H9 (cell line): Measurements from ENCODE around the gene B9D1. TPM values are rescaled to one million over a fixed set of nuclear protein-coding genes. Genes with fewer than 3 reads are reported as not detected.

ENCODE experiments used
- DNase-seq: peaks from one replicate; pipeline ENCODE4 v3.0.0-alpha.2; 2017
- H2AFZ ChIP-seq: one replicate; pipeline ENCODE4 v1.6.1; 2013; ENCODE audit warnings: mild to moderate bottlenecking, low read length, control low read depth, moderate library complexity
- H2AK5ac ChIP-seq: 2 replicates; pipeline ENCODE4 v1.6.1; 2013; ENCODE audit warnings: low read length, control low read depth, mixed read lengths; ENCODE audit not compliant: insufficient read length
- H2BK120ac ChIP-seq: one replicate; pipeline ENCODE4 v1.6.1; 2013; ENCODE audit warnings: low read depth, mild to moderate bottlenecking, low read length, control low read depth, inconsistent platforms; ENCODE audit not compliant: poor library complexity, severe bottlenecking
- H2BK12ac ChIP-seq: 2 replicates; pipeline ENCODE4 v1.6.1; 2013; ENCODE audit warnings: low read length, control low read depth, mixed read lengths, low read depth; ENCODE audit not compliant: insufficient read length
- H2BK15ac ChIP-seq: 2 replicates; pipeline ENCODE4 v1.6.1; 2013; ENCODE audit warnings: low read depth, low read length, control low read depth
- H2BK20ac ChIP-seq: one replicate; pipeline ENCODE4 v1.6.1; 2013; ENCODE audit warnings: low read depth, mild to moderate bottlenecking, low read length, control low read depth, inconsistent platforms; ENCODE audit not compliant: poor library complexity, severe bottlenecking
- H2BK5ac ChIP-seq: 2 replicates; pipeline ENCODE4 v1.6.1; 2013; ENCODE audit warnings: low read length, control low read depth, mixed read lengths; ENCODE audit not compliant: insufficient read length
- H3K14ac ChIP-seq: 2 replicates; pipeline ENCODE4 v1.6.1; 2013; ENCODE audit warnings: low read length, control low read depth; ENCODE audit not compliant: insufficient read depth
- H3K18ac ChIP-seq: 2 replicates; pipeline ENCODE4 v1.6.1; 2013; ENCODE audit warnings: low read depth, mild to moderate bottlenecking, mixed read lengths, low read length, control low read depth; ENCODE audit not compliant: insufficient read length
- H3K23ac ChIP-seq: 2 replicates; pipeline ENCODE4 v1.6.1; 2013; ENCODE audit warnings: low read length, control low read depth, mixed read lengths, low read depth; ENCODE audit not compliant: insufficient read length
- H3K23me2 ChIP-seq: 2 replicates; pipeline ENCODE4 v1.6.1; 2013; ENCODE audit warnings: low read depth, mild to moderate bottlenecking, mixed read lengths, low read length, control low read depth; ENCODE audit not compliant: insufficient read length, poor library complexity, severe bottlenecking
- H3K27ac ChIP-seq: 2 replicates; pipeline ENCODE4 v1.5.1; 2013; ENCODE audit warnings: low read length, control low read depth, mixed read lengths, low read depth; ENCODE audit not compliant: insufficient read length
- H3K27me3 ChIP-seq: 2 replicates; pipeline ENCODE4 v1.6.1; 2013; ENCODE audit warnings: low read length, control low read depth, inconsistent platforms; ENCODE audit not compliant: insufficient read depth
- H3K4ac ChIP-seq: 2 replicates; pipeline ENCODE4 v1.6.1; 2013; ENCODE audit warnings: low read depth, mild to moderate bottlenecking, control low read depth, inconsistent platforms, low read length, moderate library complexity
- H3K4me1 ChIP-seq: 2 replicates; pipeline ENCODE4 v1.6.1; 2013; ENCODE audit warnings: low read length, control low read depth, inconsistent platforms; ENCODE audit not compliant: insufficient read depth
- H3K4me2 ChIP-seq: 2 replicates; pipeline ENCODE4 v1.6.1; 2013; ENCODE audit warnings: low read length, control low read depth, mixed read lengths; ENCODE audit not compliant: insufficient read length, insufficient read depth
- H3K56ac ChIP-seq: 2 replicates; pipeline ENCODE4 v1.6.1; 2013; ENCODE audit warnings: low read depth, mild to moderate bottlenecking, mixed read lengths, low read length, control low read depth; ENCODE audit not compliant: insufficient read length
- H3K79me1 ChIP-seq: 2 replicates; pipeline ENCODE4 v1.6.1; 2013; ENCODE audit warnings: low read depth, mild to moderate bottlenecking, moderate library complexity, low read length, control low read depth, inconsistent platforms; ENCODE audit not compliant: insufficient read depth, poor library complexity, severe bottlenecking
- H3K79me2 ChIP-seq: 2 replicates; pipeline ENCODE4 v1.6.1; 2013; ENCODE audit warnings: low read length, control low read depth, inconsistent platforms; ENCODE audit not compliant: insufficient read depth
- H3K9ac ChIP-seq: 2 replicates; pipeline ENCODE4 v1.6.1; 2013; ENCODE audit warnings: low read length, control low read depth, mixed read lengths; ENCODE audit not compliant: insufficient read length; ENCODE audit errors: extremely low read depth
- H3K9me3 ChIP-seq: one replicate; pipeline ENCODE4 v1.6.1; 2013; ENCODE audit warnings: low read depth, low read length, inconsistent platforms; ENCODE audit not compliant: control insufficient read depth
- H3T11ph ChIP-seq: one replicate; pipeline ENCODE4 v1.6.1; 2013; ENCODE audit warnings: mild to moderate bottlenecking, low read length, control low read depth, inconsistent platforms
- H4K20me1 ChIP-seq: one replicate; pipeline ENCODE4 v1.6.1; 2013; ENCODE audit not compliant: control insufficient read depth, insufficient read length, insufficient read depth
- H4K5ac ChIP-seq: 2 replicates; pipeline ENCODE4 v1.6.1; 2013; ENCODE audit warnings: low read depth, mild to moderate bottlenecking, mixed read lengths, low read length, control low read depth; ENCODE audit not compliant: insufficient read length
- H4K8ac ChIP-seq: replicated peaks from 2 replicates; pipeline ENCODE4 v1.6.1; 2013; ENCODE audit warnings: low read length, control low read depth, mixed read lengths, low read depth; ENCODE audit not compliant: insufficient read length
- H4K91ac ChIP-seq: 2 replicates; pipeline ENCODE4 v1.6.1; 2013; ENCODE audit warnings: low read depth, mild to moderate bottlenecking, moderate library complexity, mixed read lengths, low read length, control low read depth; ENCODE audit not compliant: insufficient read length
- H3K27ac Mint-ChIP-seq, 3 experiments: 2 replicates in 2 of 3; 3 replicates in 1 of 3; pipeline ENCODE4 v1.8.0; 2020 to 2021; ENCODE audit warnings: mixed read lengths in 3 of 3, mild to moderate bottlenecking in 1 of 3, moderate library complexity in 1 of 3
- H3K27me3 Mint-ChIP-seq: 2 replicates; pipeline ENCODE4 v1.8.0; 2021; ENCODE audit warnings: low read depth, mild to moderate bottlenecking, moderate library complexity, mixed read lengths
- H3K36me3 Mint-ChIP-seq, 3 experiments: 2 replicates in 2 of 3; 3 replicates in 1 of 3; pipeline ENCODE4 v1.8.0; 2020 to 2021; ENCODE audit warnings: low read depth in 3 of 3, mixed read lengths in 3 of 3; ENCODE audit not compliant: insufficient read depth in 1 of 3
- H3K4me1 Mint-ChIP-seq, 2 experiments: 2 replicates each; pipeline ENCODE4 v1.8.0; 2020; ENCODE audit warnings: mixed read lengths in 2 of 2
- H3K4me3 Mint-ChIP-seq, 2 experiments: 2 replicates in 1 of 2; 3 replicates in 1 of 2; pipeline ENCODE4 v1.8.0; 2020 to 2021; ENCODE audit warnings: mild to moderate bottlenecking in 2 of 2, mixed read lengths in 2 of 2, moderate library complexity in 1 of 2
- H3K9me3 Mint-ChIP-seq, 2 experiments: 2 replicates in 1 of 2; 3 replicates in 1 of 2; pipeline ENCODE4 v1.8.0; 2020; ENCODE audit warnings: mild to moderate bottlenecking in 2 of 2, mixed read lengths in 2 of 2, moderate library complexity in 1 of 2
- CTCF ChIP-seq: fragments of 200-600 bp; sonication (generic); conservative IDR thresholded peaks from 3 replicates; pipeline ENCODE4 v1.8.0; 2021; ENCODE audit warnings: antibody characterized with exemption, mild to moderate bottlenecking
- WGBS: extraction: QIAGEN DNeasy Blood & Tissue Kit; methylation state at CpG from one replicate; pipeline ENCODE4 v1.1.7; 2013; ENCODE audit warnings: missing lambda C conversion rate, low lambda C conversion rate, mixed read lengths; ENCODE audit not compliant: insufficient read length; ENCODE audit errors: extremely low coverage; 5-methylcytosine and 5-hydroxymethylcytosine counted together
- total RNA-seq: library from RNA; stranded (reverse); gene quantifications from 2 replicates; pipeline ENCODE4 v1.2.1, GENCODE V29; 2021

The B9D1 gene
- total RNA-seq, 1 experiment from 2014 or later, result 30.4 TPM

GRCh38 chr17:19312406-19312805 is 50.1 kb downstream of the B9D1 start:
- no peak for TF ChIP-seq CTCF
- Histone ChIP-seq H4K5ac (no peak overlapping the region), H2BK12ac (no peak overlapping the region), H2BK5ac (no peak overlapping the region), H4K8ac (no peak overlapping the region), H3T11ph (no peak overlapping the region), H4K20me1 (peaks cover 2% of the 10 kb centered on the region), H3K18ac (no peak overlapping the region), H3K23ac (no peak overlapping the region), H3K23me2 (no peaks in the 10 kb centered on the region), H2BK120ac (no peak overlapping the region), H3K79me2 (no peaks in the 10 kb centered on the region), H3K4me2 (no peak overlapping the region), H3K4ac (no peak overlapping the region), H2AFZ (no peak overlapping the region), H2BK15ac (no peak overlapping the region), H3K4me1 (peaks cover 4% of the 10 kb centered on the region), H3K9ac (no peak overlapping the region), H3K79me1 (no peaks in the 10 kb centered on the region), H3K27me3 (no peaks in the 10 kb centered on the region), H3K9me3 (no peaks in the 10 kb centered on the region), H3K56ac (no peak overlapping the region), H3K27ac (no peak overlapping the region), H3K14ac (no peak overlapping the region), H2BK20ac (no peak overlapping the region), H2AK5ac (no peak overlapping the region), H4K91ac (no peak overlapping the region)
- no peaks in the 10 kb centered on the region for H3K27me3 Mint-ChIP-seq
- peaks cover 15 to 66% (median 40%) of the 10 kb centered on the region in 3 experiments; a peak in 6 of 7 replicates for H3K36me3 Mint-ChIP-seq
- no peak overlapping the region for H3K27ac Mint-ChIP-seq
- peaks cover 22 to 27% of the 10 kb centered on the region in 2 experiments for H3K4me1 Mint-ChIP-seq
- no peak overlapping the region for H3K4me3 Mint-ChIP-seq
- H3K9me3 Mint-ChIP-seq, result no peaks in the 10 kb centered on the region
- DNase-seq, result no peak
- WGBS, result no CpG with 5 or more reads among the region's 7 CpGs
